ENCODE measurements around the gene BCL2L2. TPM values are rescaled to one million over a fixed set of nuclear protein-coding genes. Genes with fewer than 3 reads are reported as not detected.

BCL2L2 gene
- total and polyA plus RNA-seq, 9 of the 15 experiments (the other 6 are each of a cell fraction or from before 2014, with no cell fraction given) = 2.6 to 32.5 (median 14.7) TPM

GRCh38 chr14:23301288-23301968 lies 5.2 kb upstream of the BCL2L2 start (continued):
- TF ChIP-seq ZNF318 (IDR thresholded peaks at IDR 0.05; ENCODE audit: borderline replicate concordance in 1 of 2, low read depth in 1 of 2) (no peak), ELK3 (CRISPR knock-in tag; IDR thresholded peaks at IDR 0.05) (no peak), RBFOX2 (IDR thresholded peaks at IDR 0.05; ENCODE audit: low read depth, low read length) (peak; percentile 82), CHCHD3 (CRISPR knock-in tag; IDR thresholded peaks at IDR 0.05) (no peak), CBX8 (IDR thresholded peaks at IDR 0.05; ENCODE audit: borderline replicate concordance, extremely low read depth, low read depth, low read length, poor library complexity, severe bottlenecking) (no peak), ETS1 (conservative IDR thresholded peaks at IDR 0.05; ENCODE audit: control insufficient read depth, low read depth, low read length) (no peak), ZNF778 (CRISPR knock-in tag; IDR thresholded peaks at IDR 0.05) (no peak), SMARCC2 (IDR thresholded peaks at IDR 0.05; ENCODE audit: low read depth) (no peak), MEF2A (IDR thresholded peaks at IDR 0.05; ENCODE audit: control insufficient read depth, low read depth, low read length) (no peak), ZNF184 (CRISPR knock-in tag; IDR thresholded peaks at IDR 0.05) (no peak), RAD21 (CRISPR knock-in tag; conservative IDR thresholded peaks at IDR 0.05 in 1 of 2, IDR thresholded peaks at IDR 0.05 in 1 of 2) (peak; percentile 45 to 50), JUN (IDR thresholded peaks at IDR 0.05; ENCODE audit: borderline replicate concordance, low read depth, low read length) (peak; percentile 67; the same call in 1 of the 2 replicates), JUN (CRISPR knock-in tag; IDR thresholded peaks at IDR 0.05; ENCODE audit: borderline replicate concordance) (peak; percentile 57; the same call in 1 of the 2 replicates)

All from K562 (cell line).